Stimulated activated CD4-positive, alpha-beta T cell treated with anti-CD3 and anti-CD28 coated beads, Interleukin-2, amount 100 ng/mL, for 4 hours (primary cell): ENCODE data around the gene SPRR2B.
"Not testable (repeated sequence)": the region's sequence is repeated elsewhere in the genome, so short reads cannot be mapped to it uniquely, and the experiment has no call there.

Experiments
- DNase-seq: peaks from one replicate; pipeline ENCODE4 v3.0.0-alpha.2; 2020; ENCODE audit warnings: low read depth

Gene SPRR2B

GRCh38 chr1:153032677-153033308 is 38.6 kb downstream of the SPRR2B start:
- no peak for DNase-seq

- DNase-seq = no peak
Measured at GRCh38 chr1:153032073-153032472, 39.3 kb downstream of the SPRR2B start.

GRCh38 chr1:153030895-153031294 is 40.5 kb downstream of the SPRR2B start, which contains the start of gene SPRR1B:
TSS of gene SPRR1B (plus strand) at chr1:153031203. CDS start at chr1:153032346, 1,143 bp downstream.
- no peak for DNase-seq

- DNase-seq = no peak
Measured at GRCh38 chr1:153028766-153029165, 42.6 kb downstream of the SPRR2B start.

GRCh38 chr1:153025797-153026196 is 45.6 kb downstream of the SPRR2B start:
- no peak for DNase-seq

GRCh38 chr1:153024413-153024812 is 47.0 kb downstream of the SPRR2B start:
- no peak for DNase-seq

GRCh38 chr1:153023109-153023508 is 48.3 kb downstream of the SPRR2B start:
- no peak for DNase-seq

GRCh38 chr1:153022340-153022739 is 49.1 kb downstream of the SPRR2B start:
- not testable (repeated sequence) for DNase-seq

GRCh38 chr1:153021829-153022228 is 49.6 kb downstream of the SPRR2B start:
- DNase-seq = not testable (repeated sequence)
